GM12878 (cell line): ENCODE data around the gene KLHL36.
A peak's percentile ranks its signal among the peaks of the same experiment; 100 is the strongest.

Experiments used
- CTCF ChIP-seq, 3 experiments: IDR thresholded peaks in 2 of 3; conservative IDR thresholded peaks in 1 of 3; 2 replicates each; pipeline ENCODE4 v1.5.1; 2011; ENCODE audit warnings: low read depth in 3 of 3, low read length in 3 of 3, mild to moderate bottlenecking in 3 of 3, control low read depth in 2 of 3, moderate library complexity in 2 of 3, inconsistent platforms in 1 of 3, mixed read lengths in 1 of 3; ENCODE audit not compliant: control insufficient read depth in 2 of 3, insufficient read depth in 1 of 3; ENCODE audit errors: extremely low read depth in 1 of 3
- EP300 ChIP-seq, 2 experiments: fragments of 150-350 bp in 1 of 2; IDR thresholded peaks; 2 replicates each; pipeline ENCODE4 v1.6.1; 2011 to 2012; ENCODE audit warnings: low read depth in 2 of 2, low read length in 2 of 2, borderline replicate concordance in 1 of 2, improper control_type of control experiment in 1 of 2, inconsistent platforms in 1 of 2; ENCODE audit not compliant: control insufficient read depth in 1 of 2
- RCOR1 ChIP-seq: conservative IDR thresholded peaks from 2 replicates; pipeline ENCODE4 v1.6.1; 2012; ENCODE audit warnings: low read depth, low read length, improper control_type of control experiment
- RFX5 ChIP-seq: IDR thresholded peaks from 2 replicates; pipeline ENCODE4 v1.6.1; 2011; ENCODE audit warnings: low read depth, low read length, improper control_type of control experiment
- ZBTB33 ChIP-seq: fragments of 450-650 bp; IDR thresholded peaks from 2 replicates; pipeline ENCODE4 v1.6.1; 2017; ENCODE audit warnings: mild to moderate bottlenecking

GRCh38 chr16:84617791-84618580, 30.3 kb upstream of the KLHL36 start, which contains the start of gene COTL1:
- TF ChIP-seq RCOR1 = no peak
- TF ChIP-seq CTCF (IDR thresholded peaks at IDR 0.05 in 2 of 3, conservative IDR thresholded peaks at IDR 0.05 in 1 of 3; ENCODE audit: control insufficient read depth in 2 of 3, extremely low read depth in 1 of 3, insufficient read depth in 1 of 3, low read depth in 3 of 3, low read length in 3 of 3) = no peak
- TF ChIP-seq RFX5 = peak; percentile 61; the same call in 1 of the 2 replicates
- TF ChIP-seq EP300 (IDR thresholded peaks at IDR 0.05; ENCODE audit: borderline replicate concordance in 1 of 2, control insufficient read depth in 1 of 2, low read depth in 2 of 2, low read length in 2 of 2) = no peak
- TF ChIP-seq ZBTB33 = no peak
